SH-SY5Y (cell line): ENCODE results near the gene EMCN.

Experiments
- GATA2 ChIP-seq: IDR thresholded peaks from 2 replicates; pipeline ENCODE4 v1.6.1; 2011; ENCODE audit warnings: mild to moderate bottlenecking, low read depth, low read length
- GATA3 ChIP-seq: IDR thresholded peaks from 2 replicates; pipeline ENCODE4 v1.6.1; 2011; ENCODE audit warnings: low read depth, mild to moderate bottlenecking, low read length, moderate library complexity

DNA sequence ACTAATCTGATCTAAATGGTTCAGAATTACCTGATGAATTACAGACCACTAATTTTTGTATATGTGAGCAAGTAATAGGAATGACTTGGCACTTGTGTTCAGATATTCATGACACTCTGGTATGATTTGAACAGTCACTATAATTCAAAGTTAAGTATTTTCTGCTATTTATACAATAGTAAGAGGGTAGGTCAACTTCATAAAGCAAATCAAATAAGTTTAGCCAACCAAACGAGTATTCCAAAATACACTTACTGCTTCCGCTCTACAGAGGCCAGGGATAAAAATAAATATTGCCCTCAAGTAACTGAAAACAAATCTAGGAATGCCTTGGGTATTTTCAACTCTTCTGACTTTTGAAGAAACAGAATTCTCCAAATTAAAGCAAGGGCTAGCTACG lies 9.1 kb downstream of the EMCN start:
- TF ChIP-seq GATA2 (no peak), GATA3 (no peak)
